Memory B cell (primary cell): ENCODE results near the gene HIP1.

Experiments
- ATAC-seq: fragments of 150-1000 bp; cut with Tn5 transposase; 2 replicates; pipeline ENCODE4 v1.10.0; 2021; ENCODE audit warnings: low read depth, mild to moderate bottlenecking, moderate library complexity
- DNase-seq, 2 donors: peaks; one replicate each; pipeline ENCODE4 v3.0.0; 2022; ENCODE audit warnings: low spot score in 2 of 2
- H3K27ac Mint-ChIP-seq: one replicate; pipeline ENCODE4 v1.8.0; 2022; ENCODE audit warnings: mild to moderate bottlenecking, moderate library complexity, mixed read lengths
- H3K27me3 Mint-ChIP-seq: one replicate; pipeline ENCODE4 v1.8.0; 2022; ENCODE audit warnings: mixed read lengths
- H3K36me3 Mint-ChIP-seq: one replicate; pipeline ENCODE4 v1.8.0; 2022; ENCODE audit warnings: mild to moderate bottlenecking, mixed read lengths
- H3K4me1 Mint-ChIP-seq: one replicate; pipeline ENCODE4 v1.8.0; 2022; ENCODE audit warnings: mixed read lengths
- H3K4me3 Mint-ChIP-seq: one replicate; pipeline ENCODE4 v1.8.0; 2022; ENCODE audit warnings: mild to moderate bottlenecking, moderate library complexity, mixed read lengths
- H3K9me3 Mint-ChIP-seq: one replicate; pipeline ENCODE4 v1.8.0; 2022; ENCODE audit warnings: mixed read lengths

The HIP1 gene

DNA sequence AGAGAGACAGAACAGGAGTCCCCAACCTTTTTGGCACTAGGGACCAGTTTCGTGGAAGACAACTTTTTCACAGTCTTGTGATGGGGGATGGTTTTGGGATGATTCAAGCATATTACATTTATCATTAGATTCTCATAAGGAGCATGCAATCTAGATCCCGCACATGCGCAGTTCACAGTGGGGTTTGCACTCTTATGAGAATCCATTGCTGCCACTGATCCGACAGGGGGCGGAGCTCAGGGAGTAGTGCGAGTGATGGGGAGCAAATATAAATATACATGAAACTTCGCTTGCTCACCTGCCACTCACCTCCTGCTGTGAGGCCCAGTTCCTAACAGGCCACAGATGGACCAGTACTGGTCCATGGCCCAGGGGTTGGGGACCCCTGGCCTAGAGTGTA, 19.1 kb upstream of the HIP1 start:
- H3K27me3 Mint-ChIP-seq = peaks cover 2% of the 10 kb centered on the region
- no peak overlapping the region for H3K27ac Mint-ChIP-seq

GRCh38 chr7:75756991-75757676, 18.4 kb upstream of the HIP1 start:
- DNase-seq (no peak), ATAC-seq (no peak)
- H3K27me3 Mint-ChIP-seq = no peaks in the 10 kb centered on the region
- peaks cover 3% of the 10 kb centered on the region for H3K4me1 Mint-ChIP-seq
- no peak overlapping the region for H3K27ac Mint-ChIP-seq
- H3K36me3 Mint-ChIP-seq = no peaks in the 10 kb centered on the region
- H3K4me3 Mint-ChIP-seq = no peak overlapping the region
- H3K9me3 Mint-ChIP-seq = no peaks in the 10 kb centered on the region

More for the DNA sequence above, 19.1 kb upstream of the HIP1 start:
- H3K36me3 Mint-ChIP-seq = no peaks in the 10 kb centered on the region
- H3K4me1 Mint-ChIP-seq = peaks cover 7% of the 10 kb centered on the region
- no peak for ATAC-seq
- H3K9me3 Mint-ChIP-seq = no peaks in the 10 kb centered on the region
- no peak overlapping the region for H3K4me3 Mint-ChIP-seq
- no peak for DNase-seq

DNA sequence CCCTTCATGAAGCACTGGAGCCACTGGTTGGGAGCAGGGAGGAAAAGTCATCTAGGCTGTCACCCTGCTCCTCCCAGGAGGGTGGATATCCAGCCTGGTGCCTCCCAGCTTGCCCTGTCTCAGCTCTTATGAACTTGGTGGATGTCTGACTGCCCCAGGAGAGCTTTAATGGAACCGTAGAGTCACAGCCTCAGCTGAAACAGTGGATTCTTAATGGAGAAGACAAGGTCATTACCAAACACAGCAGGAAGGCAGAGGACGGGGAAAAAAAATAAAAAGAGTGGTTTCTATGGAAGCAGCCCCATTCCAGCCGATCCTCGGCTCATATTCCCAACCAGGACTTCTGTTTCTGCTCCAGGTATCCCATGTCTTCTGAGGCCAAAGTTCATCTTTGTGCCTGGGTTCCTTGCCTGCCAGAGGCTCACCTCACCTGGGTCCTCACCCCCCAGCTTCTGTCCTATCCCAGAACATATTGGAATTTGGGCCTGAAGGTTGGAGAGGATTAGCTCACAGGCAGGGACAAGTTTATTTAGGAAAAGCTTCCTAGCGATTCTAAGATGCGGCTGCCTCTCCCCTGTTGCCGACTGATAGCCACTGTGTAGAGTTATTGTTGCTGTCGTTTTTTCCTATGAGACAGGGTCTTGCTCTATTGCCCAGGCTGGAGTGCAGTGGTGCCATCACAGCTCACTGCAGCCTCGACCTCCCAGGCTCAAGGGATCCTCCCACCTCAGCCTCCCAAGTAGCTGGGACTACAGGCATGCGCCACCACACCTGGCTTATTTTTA, 17.7 kb upstream of the HIP1 start:
- H3K9me3 Mint-ChIP-seq = no peaks in the 10 kb centered on the region
- H3K4me3 Mint-ChIP-seq = no peak overlapping the region
- ATAC-seq (no peak), DNase-seq (no peak)
- H3K27me3 Mint-ChIP-seq = no peaks in the 10 kb centered on the region
- H3K4me1 Mint-ChIP-seq = peaks cover 3% of the 10 kb centered on the region
- no peak overlapping the region for H3K27ac Mint-ChIP-seq
- H3K36me3 Mint-ChIP-seq = no peaks in the 10 kb centered on the region

GRCh38 chr7:75743455-75743859, 4.7 kb upstream of the HIP1 start:
- ATAC-seq = no peak
- H3K27ac Mint-ChIP-seq = no peak overlapping the region

GRCh38 chr7:75740846-75741497, 2.2 kb upstream of the HIP1 start:
- ATAC-seq (no peak), DNase-seq (peak; percentile 24 to 30)
- H3K4me3 Mint-ChIP-seq = peak overlapping the region; percentile 69
- no peaks in the 10 kb centered on the region for H3K9me3 Mint-ChIP-seq
- H3K4me1 Mint-ChIP-seq = peaks cover 23% of the 10 kb centered on the region
- no peaks in the 10 kb centered on the region for H3K27me3 Mint-ChIP-seq
- H3K36me3 Mint-ChIP-seq = no peaks in the 10 kb centered on the region
- peak overlapping the region; percentile 12 for H3K27ac Mint-ChIP-seq

More at GRCh38 chr7:75743455-75743859, 4.7 kb upstream of the HIP1 start:
- no peak for DNase-seq
- H3K27me3 Mint-ChIP-seq = no peaks in the 10 kb centered on the region
- H3K4me1 Mint-ChIP-seq = peaks cover 18% of the 10 kb centered on the region
- no peaks in the 10 kb centered on the region for H3K9me3 Mint-ChIP-seq
- H3K4me3 Mint-ChIP-seq = no peak overlapping the region
- H3K36me3 Mint-ChIP-seq = no peaks in the 10 kb centered on the region

DNA sequence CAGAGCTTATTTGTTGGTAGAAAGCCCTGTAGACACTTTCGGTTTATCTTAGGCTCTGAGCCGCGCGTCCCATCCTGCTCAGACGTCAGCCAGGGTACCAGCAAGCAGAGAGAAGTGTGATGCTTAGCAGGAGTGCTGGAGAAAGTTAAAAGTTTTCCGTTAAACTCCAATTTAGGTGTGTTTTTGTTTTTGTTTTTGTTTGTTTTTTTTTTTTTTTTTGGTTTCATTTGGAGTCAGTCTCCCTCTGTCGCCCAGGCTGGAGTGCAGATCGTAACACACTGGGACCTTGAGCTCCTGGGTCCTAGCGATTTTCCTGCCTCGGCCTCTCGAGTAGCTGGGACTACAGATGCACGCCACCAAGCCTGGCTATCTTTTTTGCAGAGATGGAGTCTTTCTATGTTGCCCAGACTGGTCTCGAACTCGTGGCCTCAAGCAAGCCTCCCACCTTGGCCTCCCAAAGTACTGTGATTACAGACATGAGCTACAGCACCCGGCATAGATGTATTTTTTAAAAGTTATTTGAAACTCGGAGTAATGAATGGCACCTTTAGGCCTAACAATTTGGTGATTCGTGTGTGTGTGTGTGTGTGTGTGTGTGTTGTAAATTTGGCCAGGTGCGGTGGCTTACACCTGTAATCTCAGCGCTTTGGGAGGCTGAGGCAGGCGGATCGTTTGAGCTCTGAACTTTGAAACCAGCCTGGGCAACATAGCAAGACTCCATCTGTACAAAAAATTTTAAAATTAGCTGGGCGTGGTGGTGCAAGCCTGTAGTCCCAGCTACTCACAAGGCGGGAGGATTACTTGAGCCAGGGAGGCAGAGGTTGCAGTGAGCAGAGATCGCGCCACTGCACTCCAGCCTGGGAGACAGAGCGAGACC, 1.3 kb upstream of the HIP1 start:
- Mint-ChIP-seq H3K36me3 (no peaks in the 10 kb centered on the region), H3K4me3 (peak overlapping the region; percentile 92), H3K9me3 (no peaks in the 10 kb centered on the region), H3K27ac (peak overlapping the region; percentile 89), H3K4me1 (peaks cover 20% of the 10 kb centered on the region), H3K27me3 (no peaks in the 10 kb centered on the region)
- peak; percentile 38 for ATAC-seq
- no peak for DNase-seq

DNA sequence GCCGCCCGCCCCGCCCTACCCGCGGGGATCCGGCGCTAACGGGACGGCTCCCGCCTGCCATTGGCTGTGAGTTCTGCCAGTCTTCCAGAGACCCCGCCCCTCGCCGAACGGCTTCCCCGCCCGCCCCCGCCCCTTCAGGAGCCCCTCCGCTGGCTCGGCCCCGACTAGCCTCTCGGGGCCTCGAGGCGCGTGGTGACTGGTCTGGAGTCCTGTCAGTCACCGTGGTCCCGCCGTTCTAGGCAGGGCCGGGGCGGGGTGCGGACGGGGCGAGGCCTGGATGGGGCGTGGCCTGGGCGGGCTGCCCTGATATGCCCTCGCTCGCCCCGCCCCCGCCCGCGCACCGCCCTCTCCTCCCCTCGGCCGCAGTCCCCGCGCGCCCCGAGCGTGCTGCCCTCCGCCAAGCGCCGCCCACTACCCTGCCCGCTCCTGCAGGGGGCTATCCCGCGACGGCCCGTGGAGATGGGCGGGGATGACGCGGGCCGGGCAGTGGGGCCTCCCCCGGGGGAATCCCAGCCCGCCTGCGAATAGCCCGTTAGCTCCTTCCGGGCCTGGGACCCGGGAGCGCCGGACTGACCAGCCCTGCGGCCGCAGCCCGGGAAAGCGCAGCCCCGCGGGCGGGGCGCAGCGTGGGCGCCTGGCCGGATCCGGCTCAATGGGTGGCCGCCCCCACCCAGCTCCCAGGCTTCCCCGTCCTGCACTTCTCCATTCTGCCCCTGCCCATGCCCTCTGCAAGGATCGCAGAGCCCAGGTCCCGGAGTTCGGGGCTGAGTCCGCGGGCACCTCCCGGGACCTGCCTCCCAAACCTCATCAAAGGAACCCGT, 444 bp upstream of the HIP1 start:
- peak; percentile 85 for ATAC-seq
- Mint-ChIP-seq H3K9me3 (no peaks in the 10 kb centered on the region), H3K27me3 (no peaks in the 10 kb centered on the region), H3K4me3 (peak overlapping the region; percentile 92), H3K36me3 (no peaks in the 10 kb centered on the region), H3K27ac (peak overlapping the region; percentile 89), H3K4me1 (peaks cover 20% of the 10 kb centered on the region)
- DNase-seq = peak; percentile 95 to 98

DNA sequence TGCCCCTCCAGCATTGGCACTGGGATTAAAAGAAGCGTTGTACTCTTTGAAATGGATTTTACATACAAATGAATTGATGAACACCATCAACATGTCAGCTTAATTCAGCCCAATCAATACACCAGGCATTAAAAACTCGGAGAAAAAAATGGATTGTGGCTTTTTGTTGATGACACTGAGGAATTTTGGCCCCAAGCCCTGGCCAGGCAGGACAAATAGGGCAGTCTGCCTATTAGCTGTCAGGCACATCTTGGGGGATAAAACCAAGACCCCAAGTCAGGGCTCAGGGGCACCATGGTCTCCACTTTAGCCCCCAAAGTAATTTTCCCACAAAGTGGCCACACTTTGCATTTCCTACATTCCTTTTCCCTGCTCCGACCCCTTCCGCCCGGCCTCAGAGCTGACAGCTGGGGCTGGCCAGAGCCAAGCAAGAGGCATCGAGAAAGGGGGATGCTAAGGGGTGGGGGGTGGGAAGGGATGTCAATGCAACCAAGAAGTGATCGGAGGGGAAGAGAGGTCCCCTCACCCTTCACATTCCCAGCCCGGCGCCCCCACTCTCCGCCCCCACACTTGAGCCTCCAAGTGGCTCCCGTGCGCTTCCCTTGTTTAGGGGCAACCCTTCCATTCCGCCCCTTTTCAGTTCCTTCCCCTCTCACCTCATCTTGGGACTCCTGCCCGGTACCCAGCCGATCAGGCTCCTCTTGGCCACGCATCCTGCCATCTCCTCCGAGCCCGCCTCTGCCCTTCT, 711 bp downstream of the HIP1 start:
- H3K27me3 Mint-ChIP-seq = no peaks in the 10 kb centered on the region
- no peak for DNase-seq
- peak overlapping the region; percentile 90 for H3K4me3 Mint-ChIP-seq
- no peak for ATAC-seq
- H3K9me3 Mint-ChIP-seq = no peaks in the 10 kb centered on the region
- no peaks in the 10 kb centered on the region for H3K36me3 Mint-ChIP-seq
- H3K27ac Mint-ChIP-seq = peak overlapping the region; percentile 70
- peaks cover 20% of the 10 kb centered on the region for H3K4me1 Mint-ChIP-seq

GRCh38 chr7:75735581-75736350, 3.0 kb downstream of the HIP1 start:
- Mint-ChIP-seq H3K4me1 (peaks cover 19% of the 10 kb centered on the region), H3K27ac (no peak overlapping the region), H3K27me3 (no peaks in the 10 kb centered on the region), H3K36me3 (no peaks in the 10 kb centered on the region), H3K4me3 (no peak overlapping the region), H3K9me3 (no peaks in the 10 kb centered on the region)
- ATAC-seq (no peak), DNase-seq (no peak)

- Mint-ChIP-seq H3K4me1 (peaks cover 18% of the 10 kb centered on the region), H3K9me3 (no peaks in the 10 kb centered on the region), H3K27ac (no peak overlapping the region), H3K36me3 (no peaks in the 10 kb centered on the region), H3K4me3 (no peak overlapping the region), H3K27me3 (no peaks in the 10 kb centered on the region)
- ATAC-seq = no peak
- no peak for DNase-seq
Observed at GRCh38 chr7:75734586-75735458, 3.9 kb downstream of the HIP1 start.
